T-cell (primary cell): ENCODE data around the gene CHD9. TPM values are rescaled to one million over a fixed set of nuclear protein-coding genes. Genes with fewer than 3 reads are reported as not detected.
A peak's percentile ranks its signal among the peaks of the same experiment; 100 is the strongest.

ENCODE experiments used
- ATAC-seq, 4 experiments: fragments of 200-7000 bp in 3 of 4; fragments of 150-1000 bp in 1 of 4; cut with Tn5 transposase; replicated peaks in 1 of 4; 1 replicate in 3 of 4; 2 replicates in 1 of 4; pipeline ENCODE4 v1.10.0; 2021; ENCODE audit warnings: moderate library complexity in 3 of 4, mild to moderate bottlenecking in 2 of 4, moderate number of reproducible peaks in 1 of 4
- CTCF ChIA-PET, 2 donors: fragments of 300-600 bp; sonication (Branson Sonifier 250); formaldehyde crosslinking; loops; one replicate each; lab custom pipeline; 2022; ENCODE audit warnings: antibody characterized with exemption in 2 of 2; lab: Charles Lee
- POLR2A ChIA-PET, 2 donors: fragments of 300-600 bp; sonication (Branson Sonifier 250); formaldehyde crosslinking; loops; one replicate each; lab custom pipeline; 2022; ENCODE audit warnings: antibody characterized with exemption in 2 of 2; lab: Charles Lee
- DNase-seq, 35 experiments: peaks; one replicate each; pipeline versions ENCODE4 v3.0.0 to v3.0.0-alpha.2; 2013 to 2023
- H3K27ac ChIP-seq: one replicate; pipeline ENCODE4 v1.5.1; 2013; ENCODE audit warnings: low read length
- H3K27me3 ChIP-seq, 2 experiments: replicated peaks in 1 of 2; 1 replicate in 1 of 2; 2 replicates in 1 of 2; pipeline versions ENCODE4 v1.6.1 to v1.7.0; 2013; ENCODE audit warnings: low read length in 1 of 2, mixed read lengths in 1 of 2; ENCODE audit not compliant: control insufficient read depth in 2 of 2, insufficient read depth in 2 of 2; ENCODE audit errors: extremely low read depth in 1 of 2
- H3K36me3 ChIP-seq, 2 donors: 1 replicate in 1 of 2; 2 replicates in 1 of 2; pipeline versions ENCODE4 v1.6.1 to v1.7.0; 2013; ENCODE audit warnings: low read length in 1 of 2; ENCODE audit not compliant: control insufficient read depth in 2 of 2, insufficient read depth in 1 of 2; ENCODE audit errors: extremely low read depth in 1 of 2
- H3K4me1 ChIP-seq, 2 experiments: 1 replicate in 1 of 2; 2 replicates in 1 of 2; pipeline versions ENCODE4 v1.6.1 to v1.7.0; 2013; ENCODE audit warnings: low read length in 2 of 2, mixed read lengths in 1 of 2; ENCODE audit not compliant: insufficient read depth in 2 of 2, control insufficient read depth in 1 of 2; ENCODE audit errors: extremely low read depth in 1 of 2
- H3K4me3 ChIP-seq, 2 donors: 1 replicate in 1 of 2; 2 replicates in 1 of 2; pipeline versions ENCODE4 v1.5.1 to v1.7.0; 2013; ENCODE audit warnings: mild to moderate bottlenecking in 2 of 2, low read length in 1 of 2, moderate library complexity in 1 of 2; ENCODE audit not compliant: control insufficient read depth in 1 of 2; ENCODE audit errors: extremely low read depth in 1 of 2
- H3K9me3 ChIP-seq: 2 replicates; pipeline ENCODE4 v1.7.0; 2013
- H3K27ac Mint-ChIP-seq, 2 donors: one replicate each; pipeline ENCODE4 v1.8.0; 2020 to 2021; ENCODE audit warnings: mild to moderate bottlenecking in 2 of 2, mixed read lengths in 2 of 2
- H3K27me3 Mint-ChIP-seq, 2 donors: one replicate each; pipeline ENCODE4 v1.8.0; 2021 to 2022; ENCODE audit warnings: mixed read lengths in 2 of 2
- H3K36me3 Mint-ChIP-seq: one replicate; pipeline ENCODE4 v1.8.0; 2021; ENCODE audit warnings: mixed read lengths
- H3K4me1 Mint-ChIP-seq, 3 donors: one replicate each; pipeline ENCODE4 v1.8.0; 2020 to 2022; ENCODE audit warnings: mixed read lengths in 3 of 3, mild to moderate bottlenecking in 1 of 3
- H3K4me3 Mint-ChIP-seq, 3 donors: one replicate each; pipeline ENCODE4 v1.8.0; 2020 to 2022; ENCODE audit warnings: mild to moderate bottlenecking in 3 of 3, mixed read lengths in 3 of 3, moderate library complexity in 3 of 3
- H3K9me3 Mint-ChIP-seq, 3 donors: one replicate each; pipeline ENCODE4 v1.8.0; 2020 to 2022; ENCODE audit warnings: mixed read lengths in 3 of 3
- WGBS: methylation state at CpG from one replicate; pipeline ENCODE4 v1.1.5; 2013; ENCODE audit warnings: missing lambda C conversion rate; ENCODE audit not compliant: insufficient coverage; 5-methylcytosine and 5-hydroxymethylcytosine counted together
- total RNA-seq, 35 experiments: library from RNA in 6 of 35; stranded (reverse) in 6 of 35; fragments of 120-200 nt in 1 of 35; gene quantifications; one replicate each; pipeline versions ENCODE4 v1.2.1 to v1.2.4 and lab custom pipeline; 2013 to 2026

Gene CHD9
- total RNA-seq, 5 donors from 2014 or later (not counting 1 experiment from before 2014, with no cell fraction given): 33.0 to 39.3 (median 33.8) TPM

- H3K27me3 ChIP-seq: no peaks in the 10 kb centered on the region
- Mint-ChIP-seq H3K27ac (no peak overlapping the region), H3K36me3 (peaks cover 12% of the 10 kb centered on the region), H3K4me3 (no peak overlapping the region), H3K27me3 (no peaks in the 10 kb centered on the region), H3K9me3 (no peaks in the 10 kb centered on the region), H3K4me1 (no peaks in the 10 kb centered on the region)
- WGBS: no CpG with 5 or more reads among the region's 2 CpGs
- DNase-seq (no peak), ATAC-seq (no peak)
- peaks cover 5 to 9% of the 10 kb centered on the region in 2 donors for H3K36me3 ChIP-seq
- peaks cover 0 to 5% of the 10 kb centered on the region in 2 experiments for H3K4me1 ChIP-seq
- ChIA-PET CTCF (interaction anchor here in 1 of 2 donors (0.8 kb wide), 1 partner anchor 8 kb away, joined by 3 read pairs; no protein-coding TSS in a partner anchor), POLR2A (no interaction called here)
- H3K4me3 ChIP-seq: no peak overlapping the region
- H3K27ac ChIP-seq: no peak overlapping the region
- H3K9me3 ChIP-seq: no peaks in the 10 kb centered on the region
Measured at GRCh38 chr16:53281859-53282258, 227.1 kb downstream of the CHD9 start.

- Histone ChIP-seq H3K36me3 (peaks cover 5 to 12% of the 10 kb centered on the region in 2 donors), H3K4me3 (no peak overlapping the region), H3K4me1 (peaks cover 0 to 5% of the 10 kb centered on the region in 2 experiments), H3K9me3 (no peaks in the 10 kb centered on the region), H3K27me3 (no peaks in the 10 kb centered on the region), H3K27ac (no peak overlapping the region)
- no peak for ATAC-seq
- H3K36me3 Mint-ChIP-seq: peaks cover 12% of the 10 kb centered on the region
- no peaks in the 10 kb centered on the region for H3K4me1 Mint-ChIP-seq
- 93% methylated on average over 5 of the region's 5 CpGs for WGBS
- CTCF ChIA-PET: interaction anchor here in 1 of 2 donors (0.8 to 1.6 kb wide), 2 partner anchors 9 to 1090 kb away, joined by 3 to 8 read pairs; no protein-coding TSS in a partner anchor
- no peaks in the 10 kb centered on the region for H3K9me3 Mint-ChIP-seq
- POLR2A ChIA-PET: no interaction called here
- H3K27me3 Mint-ChIP-seq: no peaks in the 10 kb centered on the region
- no peak for DNase-seq
- no peak overlapping the region for H3K27ac Mint-ChIP-seq
- no peak overlapping the region for H3K4me3 Mint-ChIP-seq
Measured at GRCh38 chr16:53282328-53282727, 227.5 kb downstream of the CHD9 start.

- Mint-ChIP-seq H3K27ac (no peak overlapping the region), H3K9me3 (no peaks in the 10 kb centered on the region), H3K4me3 (no peak overlapping the region), H3K4me1 (no peaks in the 10 kb centered on the region), H3K27me3 (no peaks in the 10 kb centered on the region), H3K36me3 (peaks cover 19% of the 10 kb centered on the region)
- no peak overlapping the region for H3K4me3 ChIP-seq
- WGBS: no CpG with 5 or more reads among the region's 3 CpGs
- peaks cover 0 to 5% of the 10 kb centered on the region in 2 experiments for H3K4me1 ChIP-seq
- peak in 1 of 35 experiments; percentile 48 for DNase-seq
- no peak for ATAC-seq
- no peaks in the 10 kb centered on the region for H3K9me3 ChIP-seq
- POLR2A ChIA-PET: no interaction called here
- CTCF ChIA-PET: interaction anchor here in 1 of 2 donors (0.6 to 1.6 kb wide), 8 partner anchors 10 to 1091 kb away, joined by 3 to 13 read pairs (median 4); partner anchors contain the start of genes CHD9 and CHD9NB
- H3K27me3 ChIP-seq: no peaks in the 10 kb centered on the region
- H3K27ac ChIP-seq: no peak overlapping the region
- H3K36me3 ChIP-seq: peaks cover 5 to 19% of the 10 kb centered on the region in 2 donors
Measured at GRCh38 chr16:53282975-53283946, 228.5 kb downstream of the CHD9 start.

DNA sequence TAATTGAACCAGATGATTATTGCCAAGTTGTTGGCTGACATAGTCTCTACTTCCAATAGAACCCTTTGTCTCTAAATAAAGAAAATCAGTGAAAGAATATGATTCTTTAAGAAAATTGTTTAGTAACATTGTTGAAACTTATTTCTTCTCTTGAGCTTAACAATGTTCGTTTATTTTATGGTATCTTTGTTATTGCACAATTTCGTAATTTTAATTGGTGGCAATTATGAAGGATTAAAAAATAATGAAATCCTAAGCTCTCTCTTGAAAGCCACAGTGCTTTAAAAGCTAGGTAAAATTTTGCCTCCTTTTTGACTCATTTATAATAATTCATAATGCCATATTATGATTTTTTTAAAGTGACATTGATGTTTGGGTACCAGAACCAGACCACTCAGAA lies 230.4 kb downstream of the CHD9 start:
- Histone ChIP-seq H3K4me1 (peaks cover 0 to 5% of the 10 kb centered on the region in 2 experiments), H3K27ac (no peak overlapping the region), H3K4me3 (no peak overlapping the region), H3K9me3 (no peaks in the 10 kb centered on the region), H3K27me3 (no peaks in the 10 kb centered on the region), H3K36me3 (peaks cover 9 to 20% of the 10 kb centered on the region in 2 donors)
- H3K4me1 Mint-ChIP-seq: no peaks in the 10 kb centered on the region
- POLR2A ChIA-PET: no interaction called here
- ATAC-seq (no peak), DNase-seq (no peak)
- H3K4me3 Mint-ChIP-seq: no peak overlapping the region
- CTCF ChIA-PET: interaction anchor here (0.6 to 1.1 kb wide), 5 partner anchors 14 to 336 kb away, joined by 3 to 8 read pairs (median 3); partner anchors contain the start of genes CHD9 (in 1 of the 2) and RBL2 (in 1 of the 2)
- H3K36me3 Mint-ChIP-seq: peaks cover 21% of the 10 kb centered on the region
- WGBS: no CpG with 5 or more reads among the region's 2 CpGs
- no peaks in the 10 kb centered on the region for H3K9me3 Mint-ChIP-seq
- no peak overlapping the region for H3K27ac Mint-ChIP-seq
- H3K27me3 Mint-ChIP-seq: no peaks in the 10 kb centered on the region

GRCh38 chr16:53290520-53290919 lies 235.7 kb downstream of the CHD9 start:
- H3K27ac Mint-ChIP-seq: no peak overlapping the region
- Histone ChIP-seq H3K4me3 (no peak overlapping the region), H3K36me3 (peaks cover 4 to 34% of the 10 kb centered on the region in 2 donors), H3K27ac (no peak overlapping the region), H3K4me1 (peaks cover 0 to under 1% of the 10 kb centered on the region in 2 experiments), H3K9me3 (no peaks in the 10 kb centered on the region), H3K27me3 (no peaks in the 10 kb centered on the region)
- DNase-seq: no peak
- H3K36me3 Mint-ChIP-seq: peaks cover 48% of the 10 kb centered on the region
- no peaks in the 10 kb centered on the region for H3K27me3 Mint-ChIP-seq
- no peaks in the 10 kb centered on the region for H3K4me1 Mint-ChIP-seq
- ATAC-seq: no peak
- H3K9me3 Mint-ChIP-seq: no peaks in the 10 kb centered on the region
- H3K4me3 Mint-ChIP-seq: no peak overlapping the region
- CTCF ChIA-PET: no interaction called here
- WGBS: no CpG with 5 or more reads among the region's 5 CpGs
- POLR2A ChIA-PET: no interaction called here

DNA sequence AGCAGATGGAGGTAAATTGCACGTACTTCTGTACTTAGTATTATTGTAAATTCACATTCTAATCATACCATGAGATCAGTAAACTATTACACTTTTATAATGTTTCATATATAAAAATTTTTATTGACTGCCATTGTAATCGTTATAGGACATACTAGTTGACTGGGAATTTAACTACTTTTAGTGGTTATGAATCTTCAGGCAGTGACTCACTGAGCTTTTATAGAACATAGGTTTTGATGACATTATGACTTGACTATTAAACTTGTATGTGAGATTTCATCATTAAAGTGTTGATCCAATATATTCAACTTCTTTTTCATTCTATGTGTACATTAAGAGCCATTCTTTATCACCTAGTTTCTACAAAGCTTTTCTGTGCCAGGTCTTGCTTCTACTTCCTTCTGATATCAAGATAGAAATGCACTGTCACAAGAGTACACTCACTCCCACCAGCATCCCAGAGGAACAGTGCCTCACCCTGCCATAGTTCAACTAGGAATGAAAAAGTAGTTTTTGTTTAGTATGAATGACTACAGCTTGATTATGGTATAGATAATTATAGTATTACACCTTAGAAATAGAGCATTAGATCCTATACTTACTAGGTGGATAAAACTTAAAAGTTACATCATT lies 237.1 kb downstream of the CHD9 start:
- no peaks in the 10 kb centered on the region for H3K9me3 Mint-ChIP-seq
- Histone ChIP-seq H3K36me3 (peaks cover 4 to 27% of the 10 kb centered on the region in 2 donors), H3K4me1 (no peaks in the 10 kb centered on the region), H3K4me3 (no peak overlapping the region), H3K27me3 (no peaks in the 10 kb centered on the region), H3K27ac (no peak overlapping the region), H3K9me3 (no peaks in the 10 kb centered on the region)
- no CpG with 5 or more reads among the region's 2 CpGs for WGBS
- POLR2A ChIA-PET: no interaction called here
- no peak for ATAC-seq
- DNase-seq: no peak
- H3K36me3 Mint-ChIP-seq: peaks cover 49% of the 10 kb centered on the region
- CTCF ChIA-PET: no interaction called here
- H3K27ac Mint-ChIP-seq: no peak overlapping the region
- no peaks in the 10 kb centered on the region for H3K27me3 Mint-ChIP-seq
- H3K4me1 Mint-ChIP-seq: no peaks in the 10 kb centered on the region
- H3K4me3 Mint-ChIP-seq: no peak overlapping the region
